ENCODE results near the gene FLYWCH2.

FLYWCH2 gene

DNA sequence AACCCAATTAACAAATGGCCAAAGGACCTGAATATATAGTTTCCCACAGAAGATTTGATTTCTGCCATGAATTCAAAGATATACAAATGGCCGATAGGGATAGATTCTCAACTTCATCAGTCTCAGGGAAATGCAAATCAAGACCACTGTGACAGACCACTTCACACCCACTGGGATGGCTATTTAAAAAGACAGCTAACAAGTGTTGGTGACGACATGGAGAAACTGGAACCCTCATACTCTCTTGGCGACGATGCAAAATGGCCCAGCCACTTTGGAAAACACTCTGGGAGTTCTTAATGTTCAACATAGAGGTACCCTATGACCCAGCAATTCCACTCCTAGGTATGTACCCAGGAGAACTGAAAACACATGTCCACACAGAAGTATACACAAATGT, 63.6 kb downstream of the FLYWCH2 start:
- no peak for DNase-seq
